HG02642 (cell line): ENCODE results near the gene PRXL2B.

Experiments
- ATAC-seq: cut with Tn5 transposase; IDR thresholded peaks from one replicate; pipeline ENCODE4 v1.9.1; 2021; ENCODE audit warnings: mild to moderate bottlenecking; ENCODE audit not compliant: unreplicated experiment, poor library complexity

Gene PRXL2B

GRCh38 chr1:2631136-2632050, 44.8 kb downstream of the PRXL2B start:
- ATAC-seq, result no peak

DNA sequence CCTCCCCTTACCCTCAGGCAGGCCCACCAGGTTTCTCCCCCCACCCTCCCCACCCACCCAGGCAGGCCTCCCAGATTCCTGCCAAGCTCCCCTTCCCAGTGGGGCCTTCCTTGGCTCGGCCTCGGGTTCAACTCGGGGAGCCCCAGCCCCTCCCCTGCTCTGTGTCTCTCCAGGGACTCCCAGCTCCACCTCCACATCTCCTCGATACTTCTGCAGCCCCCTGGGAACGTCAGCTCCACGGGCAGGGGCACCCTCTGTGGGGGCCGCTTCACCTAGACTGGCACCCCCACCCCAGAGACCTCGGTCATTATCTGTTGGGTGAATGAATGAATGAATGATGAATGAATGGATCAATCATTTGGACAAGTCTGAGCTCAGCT, 45.5 kb downstream of the PRXL2B start:
- ATAC-seq, result no peak

DNA sequence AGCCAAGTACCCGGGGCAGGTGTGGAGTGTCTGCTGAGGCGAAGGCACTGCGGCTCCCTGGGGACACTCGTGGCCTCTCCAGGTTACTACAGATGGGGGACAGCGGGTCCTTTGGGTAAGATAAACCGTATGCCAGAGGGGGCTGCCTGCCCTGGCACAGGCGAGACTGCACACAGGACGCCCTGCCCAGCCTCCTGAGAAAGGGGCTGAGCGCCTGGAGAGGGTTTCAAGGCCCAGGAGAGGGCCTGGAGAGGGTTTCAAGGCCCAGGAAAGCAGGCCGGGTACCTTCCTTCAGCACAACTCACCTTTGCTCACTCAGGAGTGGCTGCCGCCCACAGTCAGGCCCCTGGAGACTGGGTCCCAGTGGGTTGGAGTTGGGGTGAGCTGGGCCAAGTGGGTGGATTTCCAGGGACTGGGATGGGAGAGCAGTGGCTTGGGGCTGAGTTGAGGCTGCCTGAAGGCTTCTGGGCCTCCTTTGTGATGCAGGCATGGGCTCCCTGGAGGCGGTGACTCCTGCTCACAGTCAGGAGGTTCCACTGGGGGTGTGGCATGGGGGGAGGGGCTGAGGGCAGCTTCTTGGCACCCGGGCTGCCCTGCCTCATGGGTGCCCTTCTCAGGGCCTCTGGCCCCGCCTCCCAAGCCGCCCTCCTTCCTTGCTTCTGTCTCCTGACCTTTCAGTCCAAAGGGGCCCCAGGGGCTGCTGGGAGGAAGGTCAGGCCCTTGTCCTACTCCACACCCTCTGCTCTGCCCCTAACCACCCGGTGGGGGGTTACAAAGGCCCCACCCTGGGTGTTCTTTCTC, 46.2 kb downstream of the PRXL2B start, which contains the start of gene MMEL1:
Gene MMEL1, minus strand, starts transcription at position 456 of the 801 bp plus-strand sequence. CDS start 3,532 bp downstream, outside the sequence.
- ATAC-seq, result no peak

GRCh38 chr1:2633366-2633935, 46.9 kb downstream of the PRXL2B start:
- no peak for ATAC-seq

GRCh38 chr1:2633936-2634491, 47.4 kb downstream of the PRXL2B start:
- ATAC-seq, result no peak

GRCh38 chr1:2635361-2636010, 48.9 kb downstream of the PRXL2B start:
- no peak for ATAC-seq

GRCh38 chr1:2636733-2637132, 50.2 kb downstream of the PRXL2B start:
- no peak for ATAC-seq

DNA sequence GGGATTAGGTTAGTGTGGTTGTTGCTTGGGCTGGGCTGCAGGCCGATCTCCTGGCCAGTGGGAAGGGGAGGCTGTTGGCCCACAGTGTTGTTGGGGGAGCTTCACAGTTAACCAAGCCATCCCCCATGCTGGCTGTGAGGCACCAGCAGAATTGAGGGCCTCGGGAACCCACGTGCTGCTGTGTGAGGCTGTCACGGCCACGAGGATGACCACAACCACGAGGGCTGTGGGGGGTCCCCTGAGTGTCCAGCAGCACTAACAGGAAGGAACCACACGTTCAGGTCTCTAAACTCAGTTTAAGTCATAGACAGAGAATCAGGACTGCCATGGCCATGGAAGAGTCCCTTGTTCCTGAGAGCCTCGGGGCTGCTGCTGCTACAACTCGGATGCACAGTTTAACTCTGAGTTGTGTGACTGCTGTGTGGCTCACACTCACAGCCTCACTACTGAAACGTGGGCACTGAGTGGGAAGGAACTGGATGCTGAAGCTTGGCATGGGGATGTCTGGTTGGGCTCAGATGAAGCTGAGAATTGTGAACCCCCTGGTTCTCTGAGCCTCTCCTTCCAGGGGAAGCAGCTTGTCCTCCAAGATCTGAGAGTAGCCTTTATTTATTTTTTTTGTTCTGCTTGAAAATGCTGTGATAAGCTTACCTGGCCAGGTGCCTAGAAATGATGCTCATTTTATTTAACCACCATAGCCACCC, 51.0 kb downstream of the PRXL2B start:
- no peak for ATAC-seq

- no peak for ATAC-seq
These were observed 52.0 kb downstream of the PRXL2B start for GRCh38 chr1:2638466-2639115.

GRCh38 chr1:2639203-2639602, 52.6 kb downstream of the PRXL2B start:
- ATAC-seq, result no peak

GRCh38 chr1:2639607-2640521, 53.3 kb downstream of the PRXL2B start:
- no peak for ATAC-seq

- ATAC-seq, result no peak
These were observed 54.0 kb downstream of the PRXL2B start for GRCh38 chr1:2640626-2641025.
